CD4-positive, alpha-beta T cell treated with Interleukin-12 subunit alpha and Interleukin-12 subunit beta, for 1 hour (primary cell): ENCODE measurements around the gene THUMPD1.

Source experiments
- DNase-seq: peaks from one replicate; pipeline ENCODE4 v3.0.0-alpha.2; 2020

The THUMPD1 gene

GRCh38 chr16:20689668-20690067 is 52.0 kb downstream of the THUMPD1 start:
- DNase-seq: no peak

GRCh38 chr16:20683812-20684211 is 57.8 kb downstream of the THUMPD1 start:
- no peak for DNase-seq
